Right lobe of liver (tissue), 4 donors: Measurements from ENCODE around the gene CUBN.

Experiments used
- POLR2A ChIP-seq: fragments of 450-650 bp; IDR thresholded peaks from one replicate; pipeline ENCODE4 v1.6.1; 2017; ENCODE audit warnings: antibody characterized with exemption, mild to moderate bottlenecking
- TF ChIP-seq, protein P1 (sequence below), 4 donors: fragments of 200-600 bp in 3 of 4; fragments of 450-650 bp in 1 of 4; IDR thresholded peaks; one replicate each; pipeline versions ENCODE4 v1.5.1 to v1.8.0; 2016 to 2022; ENCODE audit warnings: antibody characterized with exemption in 4 of 4, mild to moderate bottlenecking in 2 of 4
- donor health status: DM: no; HTN: no; CAD: no.
- donor health status: DM: no; HTN: no; CAD: no.
- donor health status: DM: no; HTN: yes; CAD: no.

DNA sequence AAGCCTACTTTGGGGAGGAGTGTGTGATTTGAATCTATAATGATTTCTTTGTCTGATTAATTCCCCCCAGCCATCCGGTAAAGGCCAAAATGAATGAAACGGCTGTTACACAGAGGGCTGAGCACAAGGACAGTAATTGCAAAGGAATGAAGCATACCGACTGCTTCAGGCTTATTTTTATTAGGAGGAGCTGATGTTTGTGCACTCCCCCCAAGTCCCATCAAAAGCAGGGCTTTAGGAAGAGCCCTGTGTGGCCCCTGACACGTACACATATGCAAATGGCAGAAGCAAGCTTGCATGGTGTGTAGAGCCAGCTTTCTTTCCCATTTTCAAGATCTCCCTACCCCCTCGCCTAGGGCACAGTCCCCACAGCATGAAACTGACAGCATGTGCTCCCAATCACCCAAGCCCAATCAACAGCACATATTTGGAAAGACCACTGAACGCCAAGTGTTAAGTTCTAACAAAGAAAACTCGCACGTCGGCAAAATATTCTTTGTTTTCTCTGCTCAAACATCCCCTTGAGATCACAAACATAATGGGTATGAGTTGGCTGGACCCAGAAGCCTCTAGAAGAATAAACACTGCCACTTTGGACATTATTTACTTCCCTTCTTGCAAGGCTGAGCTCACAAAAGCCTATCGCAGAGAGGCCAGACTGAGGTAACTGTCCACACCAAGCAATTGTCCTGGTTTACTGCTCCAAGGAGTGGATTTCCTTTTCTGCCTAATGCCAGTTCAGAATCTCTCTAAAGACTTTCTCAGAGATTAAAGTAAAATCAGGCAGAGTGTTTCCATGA, 143.0 kb downstream of the CUBN start:
- no peak for TF ChIP-seq POLR2A
- TF ChIP-seq, protein P1, sequence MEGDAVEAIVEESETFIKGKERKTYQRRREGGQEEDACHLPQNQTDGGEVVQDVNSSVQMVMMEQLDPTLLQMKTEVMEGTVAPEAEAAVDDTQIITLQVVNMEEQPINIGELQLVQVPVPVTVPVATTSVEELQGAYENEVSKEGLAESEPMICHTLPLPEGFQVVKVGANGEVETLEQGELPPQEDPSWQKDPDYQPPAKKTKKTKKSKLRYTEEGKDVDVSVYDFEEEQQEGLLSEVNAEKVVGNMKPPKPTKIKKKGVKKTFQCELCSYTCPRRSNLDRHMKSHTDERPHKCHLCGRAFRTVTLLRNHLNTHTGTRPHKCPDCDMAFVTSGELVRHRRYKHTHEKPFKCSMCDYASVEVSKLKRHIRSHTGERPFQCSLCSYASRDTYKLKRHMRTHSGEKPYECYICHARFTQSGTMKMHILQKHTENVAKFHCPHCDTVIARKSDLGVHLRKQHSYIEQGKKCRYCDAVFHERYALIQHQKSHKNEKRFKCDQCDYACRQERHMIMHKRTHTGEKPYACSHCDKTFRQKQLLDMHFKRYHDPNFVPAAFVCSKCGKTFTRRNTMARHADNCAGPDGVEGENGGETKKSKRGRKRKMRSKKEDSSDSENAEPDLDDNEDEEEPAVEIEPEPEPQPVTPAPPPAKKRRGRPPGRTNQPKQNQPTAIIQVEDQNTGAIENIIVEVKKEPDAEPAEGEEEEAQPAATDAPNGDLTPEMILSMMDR (IDR thresholded peaks at IDR 0.05): no peak
